ENCODE measurements around the gene CCDC15.
A peak's percentile ranks its signal among the peaks of the same experiment; 100 is the strongest.

The CCDC15 gene, protein sequence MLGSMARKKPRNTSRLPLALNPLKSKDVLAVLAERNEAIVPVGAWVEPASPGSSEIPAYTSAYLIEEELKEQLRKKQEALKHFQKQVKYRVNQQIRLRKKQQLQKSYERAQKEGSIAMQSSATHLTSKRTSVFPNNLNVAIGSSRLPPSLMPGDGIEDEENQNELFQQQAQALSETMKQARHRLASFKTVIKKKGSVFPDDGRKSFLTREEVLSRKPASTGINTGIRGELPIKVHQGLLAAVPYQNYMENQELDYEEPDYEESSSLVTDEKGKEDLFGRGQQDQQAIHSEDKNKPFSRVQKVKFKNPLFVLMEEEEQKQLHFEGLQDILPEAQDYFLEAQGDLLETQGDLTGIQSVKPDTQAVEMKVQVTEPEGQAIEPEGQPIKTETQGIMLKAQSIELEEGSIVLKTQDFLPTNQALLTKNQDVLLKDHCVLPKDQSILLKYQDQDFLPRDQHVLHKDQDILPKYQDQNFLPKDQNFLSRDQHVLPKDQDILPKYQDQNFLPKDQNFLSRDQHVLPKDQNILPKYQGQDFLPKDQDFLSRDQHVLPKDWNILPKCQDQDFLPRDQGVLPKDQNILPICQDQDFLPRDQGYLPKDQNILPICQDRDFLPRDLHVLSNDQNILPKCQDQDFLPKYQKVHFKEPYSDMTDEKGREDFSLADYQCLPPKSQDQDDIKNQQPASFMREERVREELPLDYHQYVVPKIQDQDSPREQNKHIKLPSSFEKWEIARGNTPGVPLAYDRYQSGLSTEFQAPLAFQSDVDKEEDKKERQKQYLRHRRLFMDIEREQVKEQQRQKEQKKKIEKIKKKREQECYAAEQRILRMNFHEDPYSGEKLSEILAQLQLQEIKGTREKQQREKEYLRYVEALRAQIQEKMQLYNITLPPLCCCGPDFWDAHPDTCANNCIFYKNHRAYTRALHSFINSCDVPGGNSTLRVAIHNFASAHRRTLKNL

DNA sequence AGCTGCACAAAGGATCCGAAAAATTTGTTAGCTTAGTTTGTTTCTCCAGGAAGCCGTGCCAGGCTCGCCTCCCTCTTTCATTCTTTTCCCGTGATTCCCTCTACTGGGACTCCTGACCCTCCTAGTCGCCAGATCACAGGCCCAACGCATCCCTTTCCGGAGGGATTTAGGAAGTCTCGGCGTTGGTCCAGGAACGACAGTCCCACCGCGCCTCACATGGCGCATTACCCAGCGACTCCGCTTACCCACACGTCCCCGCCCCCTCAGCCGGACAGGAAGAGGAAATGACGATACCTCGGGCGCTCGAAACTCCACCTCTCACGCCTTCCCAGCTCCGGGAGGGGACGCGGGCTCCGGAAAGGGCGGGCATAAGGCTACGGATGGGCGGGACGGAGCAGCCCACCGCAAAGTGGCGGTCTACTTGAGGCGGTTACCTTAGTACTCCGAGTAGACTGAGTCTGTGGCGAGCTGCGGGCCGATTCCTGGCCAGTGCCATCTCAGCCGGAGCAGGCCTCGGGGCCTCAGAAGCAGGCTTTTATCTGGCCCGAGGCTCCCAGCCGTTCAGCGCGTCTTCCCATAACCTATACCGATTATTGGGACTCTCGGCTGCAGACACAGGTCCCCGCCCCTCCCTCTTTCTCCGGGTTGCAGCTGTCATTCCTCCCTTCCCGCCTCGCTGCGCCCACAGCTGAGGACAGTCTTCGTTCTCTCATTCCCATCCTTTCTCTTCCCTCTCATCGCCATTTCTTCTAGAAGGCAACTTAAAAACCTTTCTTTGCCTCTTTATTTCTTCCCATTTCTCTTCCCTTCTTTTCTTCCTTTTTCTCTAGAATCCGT lies at the start of gene CCDC15:
TSS of gene CCDC15 (plus strand) at position 450 of the 837 bp plus-strand sequence. CDS start 531 bp downstream, outside the sequence.
- TF ChIP-seq Cebpa-rat (IDR thresholded peaks at IDR 0.05), result no peak
- Histone ChIP-seq H3K36me3 (no peaks in the 10 kb centered on the region), H3K4me3 (peak within 1 kb of the TSS; percentile 64 to 82 (median 74)), H3K9me3 (replicated peaks in 1 of 11) (peaks cover 0 to 8% (median 5%) of the 10 kb centered on the region in 11 experiments; a peak in 8 of 22 replicates), H3K27ac (peak within 1 kb of the TSS; percentile 52 to 91 (median 83); a peak in 21 of 22 replicates), H4K20me1 (no peaks in the 10 kb centered on the region), H3K27me3 (no peaks in the 10 kb centered on the region), H3K4me2 (peak within 1 kb of the TSS; percentile 78 to 95 (median 89)), H3K4me1 (peaks cover 9 to 18% (median 11%) of the 10 kb centered on the region in 10 experiments), H3K9ac (peak within 1 kb of the TSS; percentile 76 to 85 (median 82))

DNA sequence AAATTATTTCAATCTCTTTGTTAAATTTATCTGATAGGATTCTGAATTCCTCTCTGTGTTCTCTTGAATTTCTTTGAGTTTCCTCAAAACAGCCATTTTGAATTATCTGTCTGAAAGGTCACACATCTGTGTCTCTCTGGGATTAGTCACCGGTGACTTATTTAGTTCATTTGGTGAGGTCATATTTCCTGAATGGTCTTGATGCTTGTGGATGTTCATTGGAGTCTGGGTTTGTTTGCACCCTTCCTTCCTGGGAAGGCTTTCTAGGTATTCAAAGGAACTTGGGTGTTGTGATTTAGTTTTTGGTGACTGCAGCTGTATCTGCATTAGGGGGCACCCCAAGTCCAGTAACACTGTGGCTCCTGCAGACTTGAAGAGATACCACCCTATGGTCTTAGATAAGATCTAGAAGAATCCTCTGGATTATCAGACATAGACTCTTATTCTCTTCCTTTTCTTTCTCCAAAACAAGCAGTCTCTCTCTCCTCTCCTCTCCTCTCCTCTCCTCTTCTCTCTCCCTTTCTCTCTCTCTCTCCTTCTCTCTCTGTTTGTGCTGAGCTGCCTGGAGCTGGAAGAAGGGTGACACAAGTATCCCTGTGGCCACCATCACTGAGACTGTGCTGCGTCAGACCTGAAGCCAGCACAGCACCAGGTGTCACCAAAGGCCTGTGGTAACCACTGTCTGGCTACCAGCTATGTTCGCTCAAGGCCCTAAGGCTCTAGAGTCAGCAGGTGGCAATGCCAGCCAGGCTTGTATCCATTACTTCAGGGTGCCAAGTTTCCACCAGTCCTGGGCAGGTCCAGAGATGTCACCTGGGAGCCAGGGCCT lies 38.2 kb upstream of the CCDC15 start:
- Histone ChIP-seq H4K20me1 (no peaks in the 10 kb centered on the region), H3K4me3 (no peak overlapping the region), H3K4me1 (peaks cover 0 to 11% (median 8%) of the 10 kb centered on the region in 10 experiments; a peak in 15 of 20 replicates), H3K9ac (no peak overlapping the region), H3K4me2 (no peak overlapping the region; a peak in 1 of 22 replicates), H3K27ac (no peak overlapping the region), H3K27me3 (no peaks in the 10 kb centered on the region; a peak in 1 of 22 replicates), H3K9me3 (replicated peaks in 1 of 11) (peaks cover 20 to 34% (median 24%) of the 10 kb centered on the region in 11 experiments), H3K36me3 (no peaks in the 10 kb centered on the region)
- no peak for TF ChIP-seq Cebpa-rat (IDR thresholded peaks at IDR 0.05)

DNA sequence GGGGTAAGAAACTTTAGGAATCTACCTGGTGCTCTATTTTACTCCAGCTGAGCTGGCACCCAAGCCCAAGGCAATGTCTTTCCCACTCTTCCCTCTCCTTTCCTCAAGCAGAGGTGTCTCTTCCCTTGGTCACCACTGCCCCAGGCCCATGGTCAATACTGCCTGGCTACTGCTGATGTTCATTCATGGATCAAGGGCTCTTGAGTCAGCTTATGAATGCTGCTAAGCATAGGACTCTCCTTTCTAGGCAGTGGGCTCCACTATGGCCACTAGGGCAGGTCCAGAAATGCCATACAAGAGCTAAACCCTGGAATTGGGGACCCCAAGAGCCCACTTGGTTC lies 37.7 kb upstream of the CCDC15 start:
- Histone ChIP-seq H3K36me3 (no peaks in the 10 kb centered on the region), H3K27me3 (peaks cover 0 to 6% (median 5%) of the 10 kb centered on the region in 11 experiments; a peak in 15 of 22 replicates), H3K4me2 (no peak overlapping the region), H3K9ac (no peak overlapping the region), H3K4me1 (peaks cover 4 to 17% (median 14%) of the 10 kb centered on the region in 10 experiments; a peak in 17 of 20 replicates), H4K20me1 (no peaks in the 10 kb centered on the region), H3K4me3 (no peak overlapping the region), H3K9me3 (replicated peaks in 1 of 11) (peaks cover 14 to 34% (median 22%) of the 10 kb centered on the region in 11 experiments), H3K27ac (no peak overlapping the region)
- no peak for TF ChIP-seq Cebpa-rat (IDR thresholded peaks at IDR 0.05)

GRCh38 chr11:124917115-124917637 lies 36.8 kb upstream of the CCDC15 start:
- H3K27me3 ChIP-seq, result peaks cover 0 to 14% (median 9%) of the 10 kb centered on the region in 11 experiments; a peak in 15 of 22 replicates
- no peak for TF ChIP-seq Cebpa-rat (IDR thresholded peaks at IDR 0.05)
- peak overlapping the region in 1 of 11 experiments; percentile 1; a peak in 2 of 22 replicates for H3K4me2 ChIP-seq
- no peak overlapping the region for H3K27ac ChIP-seq
- H3K4me3 ChIP-seq, result no peak overlapping the region
- H3K4me1 ChIP-seq, result peaks cover 4 to 18% (median 14%) of the 10 kb centered on the region in 10 experiments; a peak in 17 of 20 replicates
- no peak overlapping the region for H3K9ac ChIP-seq
- peaks cover 6 to 28% (median 15%) of the 10 kb centered on the region in 11 experiments for H3K9me3 ChIP-seq (replicated peaks in 1 of 11)
- no peaks in the 10 kb centered on the region for H4K20me1 ChIP-seq
- H3K36me3 ChIP-seq, result no peaks in the 10 kb centered on the region

DNA sequence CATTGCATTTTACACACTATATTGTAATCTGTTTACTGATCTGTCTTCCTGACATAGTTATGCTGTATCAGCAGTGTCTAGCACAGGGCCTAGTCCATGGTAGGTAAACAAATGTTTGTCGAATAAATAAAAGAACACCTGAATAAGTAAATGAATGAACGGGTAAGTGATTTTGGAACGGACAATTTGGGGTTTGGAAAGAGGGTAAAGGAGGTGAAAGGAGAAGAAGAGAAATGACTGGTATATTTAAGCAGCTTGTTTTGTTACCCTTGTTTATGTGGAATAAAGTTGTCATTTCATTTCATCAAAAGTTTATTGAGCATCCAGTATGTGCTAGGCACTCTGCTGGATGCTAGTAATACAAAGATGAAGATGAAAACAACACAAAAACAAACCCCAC lies 35.1 kb upstream of the CCDC15 start, which contains the start of gene HEPN1:
TSS of gene HEPN1 (plus strand) at position 301 of the 400 bp plus-strand sequence.
- Histone ChIP-seq H3K27ac (peak within 1 kb of the TSS in 1 of 11 experiments; percentile 45; a peak in 3 of 22 replicates), H3K9ac (no peak within 1 kb of the TSS), H3K9me3 (replicated peaks in 1 of 11) (peaks cover 0 to 18% (median 5%) of the 10 kb centered on the region in 11 experiments; a peak in 10 of 22 replicates), H3K27me3 (peaks cover 0 to 20% (median 9%) of the 10 kb centered on the region in 11 experiments; a peak in 15 of 22 replicates), H4K20me1 (no peaks in the 10 kb centered on the region), H3K4me1 (peaks cover 4 to 18% (median 14%) of the 10 kb centered on the region in 10 experiments; a peak in 17 of 20 replicates), H3K36me3 (no peaks in the 10 kb centered on the region), H3K4me3 (no peak within 1 kb of the TSS), H3K4me2 (peak within 1 kb of the TSS in 6 of 11 experiments; percentile 53 to 79 (median 66); a peak in 9 of 22 replicates)
- TF ChIP-seq Cebpa-rat (IDR thresholded peaks at IDR 0.05), result no peak

GRCh38 chr11:124919898-124920297 lies 34.1 kb upstream of the CCDC15 start:
- Histone ChIP-seq H3K4me1 (peaks cover 4 to 18% (median 14%) of the 10 kb centered on the region in 10 experiments; a peak in 17 of 20 replicates), H4K20me1 (no peaks in the 10 kb centered on the region), H3K9me3 (replicated peaks in 1 of 11) (peaks cover 0 to 18% (median 5%) of the 10 kb centered on the region in 11 experiments; a peak in 10 of 22 replicates), H3K9ac (no peak overlapping the region), H3K27me3 (peaks cover 0 to 20% (median 9%) of the 10 kb centered on the region in 11 experiments; a peak in 15 of 22 replicates), H3K27ac (peak overlapping the region in 3 of 11 experiments; percentile 26 to 51 (median 45); a peak in 3 of 22 replicates), H3K36me3 (no peaks in the 10 kb centered on the region), H3K4me2 (peak overlapping the region in 9 of 11 experiments; percentile 53 to 90 (median 70); a peak in 14 of 22 replicates), H3K4me3 (no peak overlapping the region)
- no peak for TF ChIP-seq Cebpa-rat (IDR thresholded peaks at IDR 0.05)

- Histone ChIP-seq H3K9ac (peak overlapping the region in 5 of 11 experiments; percentile 39 to 65 (median 44); a peak in 3 of 22 replicates), H3K9me3 (replicated peaks in 1 of 11) (peaks cover 0 to 18% (median 5%) of the 10 kb centered on the region in 11 experiments; a peak in 10 of 22 replicates), H3K4me1 (peaks cover 4 to 18% (median 14%) of the 10 kb centered on the region in 10 experiments; a peak in 17 of 20 replicates), H4K20me1 (no peaks in the 10 kb centered on the region), H3K4me2 (peak overlapping the region; percentile 53 to 90 (median 72)), H3K27ac (peak overlapping the region in 9 of 11 experiments; percentile 11 to 61 (median 45); a peak in 11 of 22 replicates), H3K36me3 (no peaks in the 10 kb centered on the region), H3K4me3 (peak overlapping the region in 9 of 10 experiments; percentile 24 to 65 (median 47); a peak in 14 of 20 replicates), H3K27me3 (peaks cover 0 to 20% (median 9%) of the 10 kb centered on the region in 11 experiments; a peak in 15 of 22 replicates)
- no peak for TF ChIP-seq Cebpa-rat (IDR thresholded peaks at IDR 0.05)
These were observed 33.6 kb upstream of the CCDC15 start for GRCh38 chr11:124920356-124920755.

Measured in BLaER1 treated with 17β-estradiol and CSF1 and Interleukin-3, amounts not matched to agents 10 nM and 100 nM (cell line).